NCI-H345 treated with DMSO at 0.1 percent for 48 hours (cell line): ENCODE measurements around the gene ZBTB18.
A peak's percentile ranks its signal among the peaks of the same experiment; 100 is the strongest.
"Not testable (repeated sequence)": the region's sequence is repeated elsewhere in the genome, so short reads cannot be mapped to it uniquely, and the experiment has no call there.

Experiments used
- DNase-seq: peaks from one replicate; lab custom pipeline; 2025; ENCODE audit not compliant: unreplicated experiment; lab: John Stamatoyannopoulos, UW

Gene ZBTB18

DNA sequence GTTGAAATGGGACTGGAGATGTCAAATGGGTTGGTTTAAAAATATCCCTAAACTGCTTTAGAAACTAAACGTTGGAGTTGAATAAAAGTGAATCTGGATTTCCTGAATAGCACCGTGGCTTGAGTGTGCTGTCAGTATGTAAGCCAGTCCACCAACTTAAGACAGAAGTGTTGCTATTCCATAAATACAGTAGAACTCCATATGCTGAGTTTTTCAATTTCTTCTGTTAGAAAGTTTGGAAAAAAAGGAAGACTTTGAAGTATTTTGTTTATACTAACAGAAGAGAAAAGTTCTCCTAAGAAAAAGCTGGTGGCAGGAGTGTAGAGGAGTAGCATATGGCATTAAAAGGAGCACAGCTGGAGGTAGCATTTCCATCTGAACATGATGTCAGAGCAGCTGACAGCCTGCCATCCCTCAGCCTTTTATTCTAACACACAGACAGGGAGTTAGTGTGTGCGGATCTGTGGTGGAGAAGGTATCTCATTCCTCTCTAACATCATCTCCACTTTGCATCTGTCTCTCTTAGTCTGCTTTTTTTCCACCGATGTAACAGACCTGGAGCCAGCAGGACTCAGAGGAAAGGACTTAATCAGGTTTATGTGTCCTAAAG lies at the start of gene ZBTB18:
Gene ZBTB18, plus strand, starts transcription at position 449 of the 610 bp plus-strand sequence. Its CDS starts 149 bp downstream, at position 598.
- peak; percentile 70 for DNase-seq

DNA sequence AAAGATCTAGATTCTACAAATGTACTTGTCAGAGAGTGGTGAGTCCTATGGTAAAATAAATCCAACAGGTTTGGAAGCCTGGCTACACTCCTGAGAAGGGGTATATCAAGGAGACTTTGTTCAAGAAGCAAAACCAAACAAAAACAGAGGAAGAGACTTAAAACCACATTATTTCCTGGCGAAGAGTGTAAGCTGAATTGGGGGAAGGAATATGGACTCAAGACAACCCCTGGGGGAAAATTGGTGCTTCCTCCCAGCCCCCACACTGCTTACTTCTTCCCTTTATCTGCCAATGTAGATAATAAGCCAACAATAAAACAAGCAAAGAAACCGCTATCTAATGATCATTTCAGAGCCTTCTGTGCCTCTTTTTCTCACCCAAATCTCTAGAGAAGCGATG lies 48.4 kb upstream of the ZBTB18 start:
- DNase-seq = no peak

DNA sequence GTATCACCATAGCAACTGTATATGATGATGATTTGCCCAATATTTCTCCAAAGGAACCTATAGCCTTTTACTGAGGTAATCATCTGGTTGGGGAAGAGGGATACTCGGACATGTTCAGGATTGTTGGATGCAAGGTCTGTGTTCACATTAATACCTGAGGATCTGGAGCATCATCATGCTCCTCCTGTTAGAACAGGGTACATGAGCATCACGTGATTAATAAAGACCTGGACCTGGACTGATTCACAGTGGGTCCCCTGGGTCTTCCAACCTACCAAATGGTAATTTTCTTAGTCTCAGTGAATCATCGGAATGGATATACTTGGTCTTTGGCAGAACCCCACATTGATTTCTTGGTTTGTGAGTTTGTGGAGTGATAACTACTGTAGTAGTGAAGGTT lies 45.6 kb upstream of the ZBTB18 start:
- DNase-seq = no peak

DNA sequence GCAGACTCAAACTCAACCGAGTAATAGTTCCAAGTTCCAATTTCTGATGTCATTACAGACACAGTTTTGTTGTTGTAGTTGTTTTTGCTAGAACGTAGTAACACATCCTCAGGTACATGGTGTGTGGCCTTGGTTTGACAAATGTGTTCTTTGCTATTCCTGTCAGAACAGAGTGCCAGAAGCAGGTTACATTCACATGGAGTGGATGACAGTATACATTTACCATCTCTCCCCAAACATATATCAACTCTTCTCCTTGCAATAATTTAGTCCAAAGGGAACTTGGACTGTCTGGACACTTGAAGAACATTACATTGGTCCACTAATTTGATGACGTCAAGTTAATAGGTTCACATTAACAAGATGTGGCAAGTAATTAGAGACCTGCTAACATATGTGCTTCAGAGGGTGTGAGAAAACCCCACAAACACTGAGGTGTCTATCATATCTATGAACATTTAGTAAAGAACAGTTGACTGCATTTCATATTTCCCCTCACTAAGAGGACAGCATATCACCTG lies 44.6 kb upstream of the ZBTB18 start:
- no peak for DNase-seq

DNA sequence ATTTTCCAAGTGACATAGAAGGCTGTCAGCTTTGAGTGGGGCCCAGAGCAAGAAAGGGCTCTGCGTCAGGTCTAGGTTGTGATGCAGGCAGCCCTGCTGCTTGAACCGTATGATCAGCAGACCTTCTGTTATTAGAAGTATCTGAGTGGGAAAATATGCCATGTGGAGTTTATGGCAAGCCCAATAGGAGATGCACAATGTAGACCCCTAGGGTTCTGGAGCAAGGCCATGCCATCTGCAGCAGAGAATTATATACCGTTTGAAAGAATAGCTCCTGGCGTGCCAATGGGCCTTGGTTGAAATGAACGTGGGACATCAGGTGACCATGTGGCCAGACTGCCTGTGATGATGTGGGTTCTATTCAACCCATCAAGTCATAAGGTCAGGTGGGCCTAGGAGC lies 44.1 kb upstream of the ZBTB18 start:
- no peak for DNase-seq

DNA sequence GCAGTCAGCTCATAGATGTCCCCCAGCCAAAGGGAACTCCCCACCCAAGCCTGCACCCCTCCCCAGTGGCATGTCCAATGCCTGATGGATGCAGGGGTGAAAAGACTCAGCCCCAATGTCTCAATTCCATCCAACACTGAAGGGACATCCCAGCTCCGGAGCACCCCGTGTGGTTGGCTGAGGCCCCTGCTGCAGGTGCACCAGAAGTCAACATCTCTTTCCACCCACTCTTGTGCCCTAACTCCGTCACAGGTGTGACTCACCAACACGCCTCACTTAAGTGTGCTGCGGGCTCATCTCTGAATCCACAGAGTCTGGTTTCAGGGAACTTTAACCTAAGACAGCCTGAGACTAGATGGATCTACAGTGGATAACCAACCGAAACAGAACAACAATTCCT lies 40.9 kb upstream of the ZBTB18 start:
- no peak for DNase-seq

DNA sequence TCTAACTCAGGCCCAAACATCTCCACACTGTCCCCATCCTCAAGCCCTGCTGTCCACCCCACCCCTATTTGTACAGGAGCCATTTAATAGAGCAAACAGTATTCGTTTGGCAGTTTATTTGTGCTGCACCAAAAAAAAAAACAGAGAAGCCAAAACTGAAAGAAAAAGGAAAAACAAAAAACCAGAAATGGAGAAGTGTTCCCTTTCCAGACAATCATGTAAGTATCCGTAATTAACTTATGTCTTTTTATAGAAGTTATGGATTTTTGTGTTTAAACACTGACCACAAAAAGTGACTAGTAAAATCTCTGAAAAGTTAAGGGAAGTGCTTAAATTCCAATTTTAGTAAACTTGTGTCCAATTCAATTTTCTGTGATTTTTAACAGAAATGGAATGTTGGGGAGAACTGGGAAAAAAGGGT lies 40.4 kb upstream of the ZBTB18 start:
- DNase-seq = no peak

DNA sequence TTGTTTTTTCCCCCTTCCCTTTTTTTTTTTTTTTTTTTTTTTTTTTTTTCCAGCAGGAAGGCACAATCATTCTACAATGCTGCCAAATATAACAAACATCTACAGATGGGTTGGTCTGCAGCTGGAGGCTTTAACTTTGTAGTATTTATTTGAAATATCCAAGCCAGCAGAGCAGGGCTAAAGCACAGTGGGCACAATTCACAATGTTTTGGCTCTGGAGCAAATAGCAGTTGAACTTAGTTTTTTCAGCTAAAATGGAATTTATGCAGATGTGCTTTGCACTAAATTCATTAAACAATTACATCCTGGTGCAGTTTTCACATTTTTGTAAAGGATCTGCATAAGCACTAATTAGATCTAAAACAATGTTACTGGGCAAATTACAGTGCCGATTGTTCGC lies 39.8 kb upstream of the ZBTB18 start:
- DNase-seq = no peak

DNA sequence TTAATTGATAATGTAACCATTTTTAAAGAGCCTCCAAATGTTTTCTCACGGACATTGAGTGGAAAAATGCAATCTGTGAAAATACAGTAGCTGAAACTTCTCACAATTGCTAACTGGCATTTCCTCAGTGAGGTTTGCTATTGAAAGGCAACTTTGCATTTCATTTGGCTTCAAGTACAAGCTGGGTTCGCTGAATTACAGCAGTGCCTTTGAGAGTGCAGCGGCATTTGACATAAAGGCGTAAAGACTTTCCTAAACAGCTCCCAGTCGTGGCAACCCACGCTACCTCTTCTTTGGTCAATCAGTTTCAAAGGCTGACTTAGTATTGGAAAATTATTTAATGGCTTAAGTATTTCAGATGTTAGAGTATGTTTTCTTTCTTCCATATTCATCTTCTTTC lies 39.3 kb upstream of the ZBTB18 start:
- DNase-seq = no peak

DNA sequence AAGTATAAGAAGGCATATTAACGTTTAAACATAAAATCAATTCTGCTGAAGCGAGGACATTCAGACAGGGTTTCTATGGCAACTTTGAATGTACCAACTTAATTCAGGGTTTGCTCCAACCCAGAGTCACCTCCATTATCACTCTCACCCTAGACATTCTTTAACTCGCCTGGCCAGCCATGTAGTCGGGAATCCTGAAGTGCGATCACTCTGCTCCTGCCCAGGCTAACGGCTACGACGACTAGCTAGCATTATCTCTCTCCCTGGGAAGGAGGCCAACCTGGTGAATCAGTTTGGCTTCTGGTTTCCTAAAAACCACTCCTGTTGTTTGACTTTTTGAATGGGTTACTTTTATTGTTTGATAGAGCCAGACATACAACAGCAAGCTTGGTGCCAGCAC lies 38.9 kb upstream of the ZBTB18 start:
- DNase-seq = no peak

DNA sequence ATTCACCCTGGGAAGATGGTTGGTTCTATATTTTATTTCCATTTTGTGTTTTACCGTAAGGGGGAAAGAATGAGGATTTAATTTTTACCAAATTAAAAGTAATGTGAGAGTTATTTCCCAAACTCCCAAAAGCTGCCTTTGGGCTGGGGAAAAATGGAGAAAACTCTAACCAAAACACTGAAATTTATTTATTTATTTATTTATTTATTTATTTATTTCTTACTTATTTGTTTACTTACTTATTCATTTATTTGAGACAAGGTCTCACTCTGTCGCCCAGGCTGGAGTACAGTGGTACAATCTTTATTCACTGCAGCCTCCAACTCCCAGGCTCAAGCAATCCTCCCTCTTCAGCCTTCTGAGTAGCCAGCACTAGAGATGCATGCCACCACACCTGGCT lies 38.0 kb upstream of the ZBTB18 start:
- DNase-seq = no peak

DNA sequence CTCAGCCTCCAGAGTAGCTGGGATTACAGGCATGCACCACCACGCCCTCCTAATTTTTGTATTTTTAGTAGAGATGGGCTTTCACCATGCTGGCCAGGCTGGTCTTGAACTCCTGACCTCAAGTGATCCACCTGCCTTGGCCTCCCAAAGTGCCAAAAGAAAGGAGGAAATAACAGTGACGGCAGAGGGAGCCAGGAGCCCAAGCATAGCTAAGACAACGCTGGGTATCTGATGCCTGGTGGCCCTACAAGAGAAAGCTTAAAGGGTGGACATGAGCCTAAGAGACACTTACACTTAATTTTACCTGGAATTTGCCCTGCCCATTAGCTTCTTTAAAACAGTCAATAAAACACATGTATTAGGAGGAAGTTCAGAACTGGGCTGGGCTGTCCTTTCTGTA lies 36.2 kb upstream of the ZBTB18 start:
- not testable (repeated sequence) for DNase-seq

DNA sequence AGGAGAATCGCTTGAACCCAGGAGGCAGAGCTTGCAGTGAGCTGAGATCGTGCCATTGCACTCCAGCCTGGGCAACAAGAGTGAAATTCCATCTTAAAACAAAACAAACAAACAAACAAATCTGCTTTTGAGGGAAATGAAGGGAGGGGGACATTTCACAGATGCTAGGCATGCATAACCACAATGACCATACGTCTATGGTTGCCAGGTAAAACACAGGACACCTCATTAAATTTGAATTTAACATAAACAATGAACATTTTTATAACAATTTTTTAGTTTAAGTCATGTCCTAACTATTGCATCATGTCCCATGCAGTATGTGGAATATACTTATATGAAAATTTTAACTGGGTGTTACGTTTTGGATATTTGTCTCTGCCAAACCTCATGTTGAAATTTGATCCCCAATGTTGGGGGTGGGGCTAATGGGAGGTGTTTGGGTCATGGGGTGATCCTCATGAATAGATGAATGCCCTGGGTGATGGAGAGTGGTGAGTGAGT lies 31.0 kb upstream of the ZBTB18 start:
- DNase-seq = no peak

DNA sequence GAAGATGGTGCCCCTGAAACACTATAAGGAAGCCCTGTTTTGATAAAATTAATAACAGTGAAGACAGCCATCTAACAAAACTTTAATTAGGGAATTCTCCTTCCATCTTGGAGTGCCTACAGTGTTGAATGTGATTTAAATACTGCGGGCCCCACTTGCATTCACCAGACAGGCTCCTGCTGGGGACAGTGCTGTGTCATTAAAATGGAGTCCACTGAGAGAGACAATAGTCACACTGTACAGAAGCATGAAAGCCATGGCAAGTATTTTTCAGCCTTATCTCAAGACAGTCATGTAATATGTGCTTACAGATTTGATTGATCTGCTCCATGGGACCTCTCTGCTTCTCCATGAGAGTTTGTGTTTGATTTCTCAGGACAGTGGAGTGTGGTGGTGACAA lies 29.7 kb upstream of the ZBTB18 start:
- no peak for DNase-seq

DNA sequence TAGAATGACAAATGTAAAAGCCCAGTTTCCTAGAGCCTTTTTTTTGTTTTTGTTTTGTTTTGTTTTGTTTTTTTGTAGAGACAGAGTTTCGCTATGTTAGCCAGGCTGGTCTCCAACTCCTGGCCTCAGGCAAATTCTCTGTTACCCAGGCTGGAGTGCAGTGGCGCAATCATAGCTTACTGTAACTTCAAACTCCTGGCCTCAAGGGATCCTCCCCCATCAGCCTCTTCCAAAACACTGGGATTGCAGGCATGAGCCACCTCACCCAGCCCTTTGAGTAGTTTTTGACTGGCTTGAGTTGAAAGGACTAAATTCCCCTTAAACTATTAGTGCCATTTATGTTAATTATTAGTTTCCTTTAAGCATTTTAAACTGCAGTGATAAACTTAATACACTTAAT lies 28.8 kb upstream of the ZBTB18 start:
- DNase-seq = no peak

DNA sequence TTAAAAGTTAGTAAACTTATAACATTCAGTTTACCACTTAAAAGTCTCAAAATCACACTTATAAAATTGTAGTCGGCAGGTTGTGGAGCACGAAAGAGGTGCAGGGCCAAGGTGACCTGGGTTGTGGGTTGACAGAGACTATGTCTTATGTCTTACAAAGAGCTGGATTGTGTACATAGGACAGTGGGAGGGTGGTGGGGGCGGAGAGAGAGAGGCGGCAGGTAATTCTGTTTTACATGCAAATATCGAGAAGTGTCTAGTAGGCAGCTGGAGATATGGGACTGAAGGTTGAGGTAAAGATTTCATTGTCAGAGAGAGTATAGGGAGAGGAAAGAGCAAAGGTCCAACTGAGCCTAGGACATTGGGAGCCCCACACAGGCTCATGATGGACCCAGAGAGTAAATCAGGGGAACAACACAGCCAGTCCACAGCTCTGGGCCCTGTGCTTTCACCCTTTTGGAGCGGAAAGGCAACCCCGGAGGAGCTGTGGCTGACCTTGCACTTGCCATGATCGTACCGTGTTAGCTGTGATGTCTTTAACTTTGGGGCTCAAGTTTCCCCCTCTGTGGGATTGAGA lies 28.1 kb upstream of the ZBTB18 start:
- DNase-seq = no peak

DNA sequence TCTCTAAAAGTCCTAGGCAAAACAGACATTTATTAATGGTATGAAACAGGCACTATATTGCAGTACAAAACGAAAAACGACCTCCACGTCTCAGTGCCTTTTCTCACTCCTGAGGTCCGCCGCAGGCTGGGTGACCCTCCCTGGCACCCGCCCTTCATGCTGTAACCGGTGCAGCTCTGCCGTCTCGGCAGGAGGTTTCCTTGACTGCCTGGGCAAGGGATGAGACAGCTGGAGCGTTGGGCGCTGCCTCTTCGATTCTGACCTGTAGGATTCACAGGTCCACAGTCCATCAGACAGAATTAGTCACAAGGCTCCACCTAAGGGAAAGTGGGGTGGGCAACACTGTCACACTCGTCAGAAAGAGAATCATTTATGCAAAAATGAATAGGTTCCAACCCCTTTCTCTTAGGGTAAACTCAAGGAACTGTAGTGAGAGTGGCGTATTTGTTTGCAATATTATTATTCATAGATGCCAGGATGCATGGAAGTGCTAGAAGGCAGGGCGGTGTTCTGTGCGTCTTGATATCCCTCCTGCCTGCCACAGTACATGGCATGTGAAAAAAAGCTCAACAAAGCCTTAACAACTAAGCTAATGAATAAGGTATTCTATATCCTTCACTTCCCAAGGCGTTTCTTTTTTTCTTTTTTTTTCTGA lies 23.5 kb upstream of the ZBTB18 start:
- DNase-seq = no peak

DNA sequence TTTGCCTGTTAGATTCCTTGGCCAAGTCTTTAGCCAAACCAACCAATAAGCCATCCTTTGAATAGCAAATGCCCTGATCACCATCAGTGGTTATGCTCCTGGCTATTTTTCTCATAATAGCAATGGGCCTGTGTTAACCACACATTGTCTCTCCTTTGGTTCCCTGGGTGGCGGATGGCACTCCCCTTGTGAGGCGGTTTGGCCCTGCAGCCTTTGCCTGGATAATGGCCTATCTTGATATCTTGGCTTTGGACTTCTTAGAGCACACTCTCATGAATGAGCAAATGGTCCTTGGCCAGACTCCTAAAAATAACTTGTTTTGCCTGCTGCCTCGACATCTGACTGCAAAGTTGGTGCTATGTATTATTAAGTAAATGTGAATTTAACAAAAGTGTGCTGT lies 22.4 kb upstream of the ZBTB18 start:
- DNase-seq = no peak

DNA sequence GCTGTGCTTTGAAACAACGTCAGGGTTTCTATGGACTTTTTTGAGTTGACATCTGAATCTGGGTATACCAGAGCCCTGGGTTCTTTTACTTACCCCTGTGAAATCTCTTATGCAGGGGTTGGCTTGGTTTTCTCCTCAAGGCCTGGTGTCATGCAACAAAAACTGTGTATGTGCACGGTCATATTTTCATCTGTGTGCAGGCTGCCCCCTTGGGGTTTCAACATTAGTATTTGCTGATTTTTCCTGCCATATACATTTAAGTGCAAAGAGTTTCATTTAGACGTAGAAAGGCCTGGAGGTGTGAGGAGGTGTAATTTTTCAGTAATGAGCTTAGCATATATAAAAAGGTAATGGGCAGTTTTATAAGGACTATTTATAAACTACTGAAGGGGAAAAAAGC lies 22.0 kb upstream of the ZBTB18 start:
- DNase-seq = no peak

DNA sequence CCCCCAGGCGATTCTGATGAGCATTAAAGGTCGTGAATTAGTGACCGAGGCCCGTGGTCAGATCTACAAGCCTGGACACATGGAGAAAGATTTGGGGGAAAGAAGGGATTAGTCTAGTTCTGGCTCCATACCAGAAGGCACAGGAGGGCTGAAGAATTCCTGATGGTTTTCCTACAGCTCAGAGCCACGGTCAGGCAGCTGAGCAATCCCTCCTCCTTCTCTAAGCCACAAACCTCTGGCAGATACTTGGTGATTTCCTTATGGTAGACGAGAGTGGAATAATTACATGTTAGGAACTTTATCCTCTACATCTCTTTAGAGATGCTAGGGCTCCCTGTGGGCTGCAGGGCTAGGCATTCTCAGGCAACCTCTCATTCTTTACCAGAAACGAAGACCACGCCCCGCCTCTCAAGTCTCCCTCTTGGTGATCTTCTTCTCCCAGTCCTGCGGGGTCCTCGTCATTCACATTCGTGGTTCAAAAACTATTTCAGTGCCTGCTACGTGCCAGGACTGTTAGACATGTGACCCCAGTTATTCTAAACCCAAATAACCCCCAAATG lies 20.5 kb upstream of the ZBTB18 start:
- no peak for DNase-seq

DNA sequence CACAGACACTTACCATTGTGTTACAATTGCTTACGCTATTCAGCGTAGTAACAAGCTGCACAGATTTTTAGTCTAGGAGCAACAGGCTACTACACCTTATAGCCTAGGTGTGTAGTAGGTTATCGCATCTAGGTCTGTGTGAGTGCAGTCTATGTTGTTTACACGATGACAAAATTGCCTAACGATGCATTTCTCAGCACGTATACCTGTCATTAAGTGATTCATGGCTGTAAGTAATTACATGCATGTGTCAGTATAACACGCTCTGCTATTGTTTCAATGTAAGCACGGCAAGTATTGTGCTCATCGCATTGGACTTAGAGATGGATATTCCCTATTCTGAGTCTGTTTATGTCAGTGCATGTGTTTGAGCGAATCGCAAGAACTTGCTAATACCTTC lies 15.7 kb upstream of the ZBTB18 start:
- DNase-seq = no peak

DNA sequence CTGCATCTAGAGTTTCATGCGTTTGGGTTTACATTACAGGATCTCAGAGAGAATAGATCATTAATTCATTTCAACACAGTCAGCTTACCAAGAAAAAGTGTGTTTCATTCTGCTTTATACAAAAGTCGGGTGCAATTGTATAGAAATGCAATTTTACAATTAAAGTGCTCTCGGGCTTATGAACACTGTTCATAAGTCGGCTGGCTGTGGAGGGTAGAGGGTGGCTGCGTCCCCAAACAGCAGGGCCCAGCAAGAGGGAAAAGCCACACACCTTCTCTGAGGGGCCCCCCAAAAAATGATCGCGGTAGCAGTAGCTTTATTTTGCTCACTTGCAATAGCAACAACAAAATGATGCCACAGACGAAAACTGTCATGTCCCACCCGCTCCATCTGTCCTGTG lies 13.8 kb upstream of the ZBTB18 start:
- no peak for DNase-seq
